ENCODE data around the gene HRH4.

The HRH4 gene

DNA sequence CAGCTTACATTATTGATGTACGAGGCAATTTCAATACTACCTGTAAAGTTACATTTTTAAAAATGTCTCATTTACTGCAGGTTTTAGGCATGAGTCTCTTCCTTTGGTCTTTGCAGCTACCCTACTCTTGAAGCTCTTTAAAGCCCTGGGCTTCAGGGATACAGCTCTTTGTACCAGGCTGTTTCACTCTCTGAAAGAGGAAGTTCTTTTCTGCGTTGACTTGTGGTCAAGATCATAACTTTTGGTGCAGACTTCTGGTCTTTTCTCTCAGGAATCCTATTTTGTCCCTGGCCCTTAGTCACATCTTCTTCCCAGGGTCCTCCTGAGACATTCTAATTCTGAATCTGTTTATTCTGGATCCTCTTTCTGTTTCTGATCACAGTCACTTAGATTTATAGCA is 16.6 kb upstream of the HRH4 start:
- Mint-ChIP-seq H3K27me3 (no peaks in the 10 kb centered on the region), H3K27ac (no peak overlapping the region), H3K4me3 (no peak overlapping the region), H3K4me1 (ENCODE audit: low read depth in 2 of 2) (no peaks in the 10 kb centered on the region), H3K36me3 (ENCODE audit: insufficient read depth) (peaks cover 48% of the 10 kb centered on the region), H3K9me3 (no peaks in the 10 kb centered on the region)
- DNase-seq (no peak), ATAC-seq (replicated peaks) (no peak)

DNA sequence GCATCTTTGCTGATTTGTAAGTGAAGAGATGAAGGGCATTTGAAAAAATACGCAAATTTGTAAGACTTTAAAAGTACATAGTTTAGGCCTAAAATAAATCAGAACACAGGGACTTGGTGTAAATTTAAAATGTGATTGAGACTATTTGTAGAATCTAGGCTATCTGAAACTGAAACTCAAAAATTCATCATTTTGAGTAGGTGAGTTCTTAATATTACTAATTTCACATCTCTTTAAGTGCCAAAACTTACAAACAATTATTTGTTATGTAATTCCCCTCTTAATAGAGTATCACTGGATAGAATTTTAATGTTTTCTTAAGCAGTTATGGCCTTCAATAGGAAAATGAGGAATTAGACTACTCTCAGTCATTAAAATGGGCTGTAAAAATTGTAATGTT is 14.0 kb upstream of the HRH4 start:
- Mint-ChIP-seq H3K9me3 (no peaks in the 10 kb centered on the region), H3K27ac (peak overlapping the region in 1 of 2 donors; percentile 64), H3K36me3 (ENCODE audit: insufficient read depth) (peaks cover 53% of the 10 kb centered on the region), H3K4me1 (ENCODE audit: low read depth in 2 of 2) (no peaks in the 10 kb centered on the region), H3K27me3 (no peaks in the 10 kb centered on the region), H3K4me3 (no peak overlapping the region)
- DNase-seq (no peak), ATAC-seq (replicated peaks) (no peak)

DNA sequence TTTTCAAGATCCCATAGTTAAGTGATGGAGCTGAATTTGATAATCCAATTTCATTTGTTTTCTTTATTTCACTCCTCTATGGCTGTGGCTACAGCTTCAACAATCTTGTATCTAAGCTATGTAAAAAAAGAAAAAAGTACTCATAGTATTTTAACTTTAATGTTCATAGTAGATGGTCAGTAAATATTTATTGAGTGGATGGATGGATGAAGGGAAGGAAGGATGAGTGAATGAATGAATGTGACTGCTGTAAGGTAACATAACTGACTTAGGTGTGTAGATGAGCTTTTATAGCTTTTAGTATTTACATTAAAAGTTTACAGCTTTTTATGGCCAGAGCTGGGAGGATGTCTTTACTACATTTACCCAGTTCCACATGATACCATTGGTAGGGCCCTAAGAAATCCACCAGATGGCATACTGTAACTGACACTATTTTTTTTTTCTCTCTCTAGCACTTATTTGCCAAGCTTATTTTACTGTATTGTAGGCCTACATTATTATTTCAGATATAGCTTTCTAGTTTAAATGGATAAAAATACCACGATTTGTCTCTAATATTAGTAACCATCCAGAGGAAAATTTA is 13.4 kb upstream of the HRH4 start:
- H3K9me3 Mint-ChIP-seq: no peaks in the 10 kb centered on the region
- H3K36me3 Mint-ChIP-seq (ENCODE audit: insufficient read depth): peaks cover 49% of the 10 kb centered on the region
- H3K27me3 Mint-ChIP-seq: no peaks in the 10 kb centered on the region
- no peak for ATAC-seq (replicated peaks)
- DNase-seq: no peak
- H3K4me3 Mint-ChIP-seq: no peak overlapping the region
- H3K27ac Mint-ChIP-seq: peak overlapping the region in 1 of 2 donors; percentile 64
- no peaks in the 10 kb centered on the region for H3K4me1 Mint-ChIP-seq (ENCODE audit: low read depth in 2 of 2)

- Mint-ChIP-seq H3K4me3 (no peak overlapping the region), H3K4me1 (ENCODE audit: low read depth in 2 of 2) (no peaks in the 10 kb centered on the region), H3K27me3 (no peaks in the 10 kb centered on the region), H3K36me3 (ENCODE audit: insufficient read depth) (peaks cover 42% of the 10 kb centered on the region), H3K27ac (no peak overlapping the region), H3K9me3 (no peaks in the 10 kb centered on the region)
- DNase-seq (no peak), ATAC-seq (replicated peaks) (no peak)
Measured at GRCh38 chr18:24447961-24448360, 12.5 kb upstream of the HRH4 start.

DNA sequence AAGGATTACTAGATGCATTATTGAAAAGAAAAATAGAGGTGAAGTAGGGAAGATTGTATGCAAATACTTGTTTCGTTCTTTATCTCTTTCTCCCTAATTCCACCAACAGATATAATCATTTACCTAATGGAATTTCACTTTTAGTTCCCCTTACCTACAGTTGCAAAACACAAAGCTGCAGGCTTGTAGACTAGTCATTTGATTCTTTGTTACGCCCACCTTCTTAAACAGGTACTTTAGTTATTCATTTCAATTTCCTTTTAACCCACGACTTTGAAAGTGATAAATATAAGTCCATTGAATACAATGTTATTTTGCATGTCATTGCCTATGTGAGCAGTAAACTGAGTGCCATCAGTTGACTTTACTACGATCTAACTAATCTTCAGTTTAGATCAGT is 3.9 kb upstream of the HRH4 start:
- H3K9me3 Mint-ChIP-seq: no peaks in the 10 kb centered on the region
- no peaks in the 10 kb centered on the region for H3K4me1 Mint-ChIP-seq (ENCODE audit: low read depth in 2 of 2)
- no peaks in the 10 kb centered on the region for H3K36me3 Mint-ChIP-seq (ENCODE audit: insufficient read depth)
- no peaks in the 10 kb centered on the region for H3K27me3 Mint-ChIP-seq
- ATAC-seq (replicated peaks) (no peak), DNase-seq (no peak)
- no peak overlapping the region for H3K27ac Mint-ChIP-seq
- no peak overlapping the region for H3K4me3 Mint-ChIP-seq

GRCh38 chr18:24459772-24460171 is 665 bp upstream of the HRH4 start:
- DNase-seq (no peak), ATAC-seq (replicated peaks) (no peak)
- Mint-ChIP-seq H3K4me3 (no peak overlapping the region), H3K36me3 (ENCODE audit: insufficient read depth) (no peaks in the 10 kb centered on the region), H3K27ac (no peak overlapping the region), H3K27me3 (peaks cover 5 to 10% of the 10 kb centered on the region in 2 donors), H3K4me1 (ENCODE audit: low read depth in 2 of 2) (peaks cover 0 to 5% of the 10 kb centered on the region in 2 donors), H3K9me3 (no peaks in the 10 kb centered on the region)

GRCh38 chr18:24461996-24462395 is 1.6 kb downstream of the HRH4 start:
- no peaks in the 10 kb centered on the region for H3K36me3 Mint-ChIP-seq (ENCODE audit: insufficient read depth)
- H3K27me3 Mint-ChIP-seq: peaks cover 6 to 22% of the 10 kb centered on the region in 2 donors
- no peak overlapping the region for H3K27ac Mint-ChIP-seq
- no peak for ATAC-seq (replicated peaks)
- peak overlapping the region in 1 of 2 donors; percentile 4 for H3K4me3 Mint-ChIP-seq
- DNase-seq: no peak
- peaks cover 0 to 5% of the 10 kb centered on the region in 2 donors for H3K4me1 Mint-ChIP-seq (ENCODE audit: low read depth in 2 of 2)
- no peaks in the 10 kb centered on the region for H3K9me3 Mint-ChIP-seq

- Mint-ChIP-seq H3K27me3 (peaks cover 11 to 29% of the 10 kb centered on the region in 2 donors), H3K9me3 (no peaks in the 10 kb centered on the region), H3K36me3 (ENCODE audit: insufficient read depth) (no peaks in the 10 kb centered on the region), H3K4me1 (ENCODE audit: low read depth in 2 of 2) (peaks cover 0 to 5% of the 10 kb centered on the region in 2 donors), H3K27ac (no peak overlapping the region), H3K4me3 (no peak overlapping the region)
- DNase-seq (no peak), ATAC-seq (replicated peaks) (no peak)
Measured at GRCh38 chr18:24462838-24463775, 2.7 kb downstream of the HRH4 start.

DNA sequence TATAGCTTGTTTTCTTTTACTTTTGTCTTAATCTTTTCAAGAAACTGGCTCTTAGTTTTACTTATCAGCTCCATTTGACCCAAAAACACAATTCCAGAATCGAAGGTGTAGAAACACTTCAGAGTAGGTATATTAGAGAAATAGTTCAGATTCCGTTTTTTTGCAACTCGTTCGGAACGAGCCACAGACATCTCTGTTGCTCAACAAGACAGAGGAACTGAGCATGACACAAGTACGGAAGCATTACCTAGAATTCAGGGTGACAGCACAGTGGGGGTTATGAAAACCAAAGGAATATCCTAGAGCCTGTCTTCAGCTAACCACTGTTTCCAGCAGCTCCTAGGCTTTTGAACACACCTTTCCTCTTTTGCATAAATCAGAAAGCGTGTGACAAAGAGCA is 5.0 kb downstream of the HRH4 start:
- no peak for ATAC-seq (replicated peaks)
- H3K27ac Mint-ChIP-seq: no peak overlapping the region
- peaks cover 0 to 5% of the 10 kb centered on the region in 2 donors for H3K4me1 Mint-ChIP-seq (ENCODE audit: low read depth in 2 of 2)
- H3K27me3 Mint-ChIP-seq: peaks cover 11 to 29% of the 10 kb centered on the region in 2 donors
- H3K4me3 Mint-ChIP-seq: no peak overlapping the region
- H3K9me3 Mint-ChIP-seq: no peaks in the 10 kb centered on the region
- no peak for DNase-seq
- no peaks in the 10 kb centered on the region for H3K36me3 Mint-ChIP-seq (ENCODE audit: insufficient read depth)

GRCh38 chr18:24466771-24467170 is 6.3 kb downstream of the HRH4 start:
- no peaks in the 10 kb centered on the region for H3K9me3 Mint-ChIP-seq
- DNase-seq (no peak), ATAC-seq (replicated peaks) (no peak)
- no peak overlapping the region for H3K4me3 Mint-ChIP-seq
- H3K36me3 Mint-ChIP-seq (ENCODE audit: insufficient read depth): no peaks in the 10 kb centered on the region
- H3K27ac Mint-ChIP-seq: no peak overlapping the region
- H3K27me3 Mint-ChIP-seq: peaks cover 10 to 27% of the 10 kb centered on the region in 2 donors
- H3K4me1 Mint-ChIP-seq (ENCODE audit: low read depth in 2 of 2): peaks cover 0 to 4% of the 10 kb centered on the region in 2 donors

DNA sequence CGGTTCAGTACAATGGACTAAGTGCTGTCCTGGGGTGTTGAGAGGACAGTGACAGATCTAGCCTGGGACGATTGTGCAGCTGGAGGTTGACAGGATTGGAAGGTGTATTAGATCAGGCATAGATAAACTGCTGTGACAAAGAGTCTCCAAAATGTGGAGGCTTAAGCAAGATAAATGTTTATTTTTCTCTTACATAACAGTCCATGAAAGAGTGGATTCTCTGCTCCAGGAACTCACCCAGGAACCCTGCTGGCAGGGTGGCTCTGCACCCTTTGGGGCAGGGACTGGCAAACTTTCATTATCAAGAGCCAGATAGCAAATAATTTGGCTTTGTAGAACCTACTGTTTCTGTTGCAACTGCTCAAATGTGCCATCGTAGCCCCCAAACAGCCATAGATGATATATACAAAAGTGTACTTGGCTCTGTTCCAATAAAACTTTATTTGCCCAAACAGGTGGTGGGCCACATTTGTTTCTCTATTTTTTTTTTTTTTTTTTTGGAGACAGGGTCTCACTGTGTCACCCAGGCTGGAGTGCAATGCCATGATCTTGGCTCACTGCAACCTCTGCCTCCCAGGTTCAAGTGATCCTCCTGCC is 9.7 kb downstream of the HRH4 start:
- Mint-ChIP-seq H3K9me3 (no peaks in the 10 kb centered on the region), H3K36me3 (ENCODE audit: insufficient read depth) (no peaks in the 10 kb centered on the region), H3K4me1 (ENCODE audit: low read depth in 2 of 2) (no peaks in the 10 kb centered on the region), H3K27ac (no peak overlapping the region), H3K4me3 (no peak overlapping the region), H3K27me3 (peaks cover 6 to 25% of the 10 kb centered on the region in 2 donors)
- no peak for DNase-seq
- no peak for ATAC-seq (replicated peaks)

- Mint-ChIP-seq H3K27ac (no peak overlapping the region), H3K4me1 (ENCODE audit: low read depth in 2 of 2) (no peaks in the 10 kb centered on the region), H3K36me3 (ENCODE audit: insufficient read depth) (no peaks in the 10 kb centered on the region), H3K27me3 (peaks cover 6 to 20% of the 10 kb centered on the region in 2 donors), H3K9me3 (no peaks in the 10 kb centered on the region), H3K4me3 (no peak overlapping the region)
- no peak for DNase-seq
- no peak for ATAC-seq (replicated peaks)
Measured at GRCh38 chr18:24470805-24471204, 10.4 kb downstream of the HRH4 start.

- Mint-ChIP-seq H3K4me1 (ENCODE audit: low read depth in 2 of 2) (no peaks in the 10 kb centered on the region), H3K4me3 (no peak overlapping the region), H3K36me3 (ENCODE audit: insufficient read depth) (no peaks in the 10 kb centered on the region), H3K27me3 (peaks cover 0 to 10% of the 10 kb centered on the region in 2 donors), H3K9me3 (no peaks in the 10 kb centered on the region), H3K27ac (no peak overlapping the region)
- no peak for ATAC-seq (replicated peaks)
- DNase-seq: no peak
Measured at GRCh38 chr18:24472591-24472990, 12.2 kb downstream of the HRH4 start.

DNA sequence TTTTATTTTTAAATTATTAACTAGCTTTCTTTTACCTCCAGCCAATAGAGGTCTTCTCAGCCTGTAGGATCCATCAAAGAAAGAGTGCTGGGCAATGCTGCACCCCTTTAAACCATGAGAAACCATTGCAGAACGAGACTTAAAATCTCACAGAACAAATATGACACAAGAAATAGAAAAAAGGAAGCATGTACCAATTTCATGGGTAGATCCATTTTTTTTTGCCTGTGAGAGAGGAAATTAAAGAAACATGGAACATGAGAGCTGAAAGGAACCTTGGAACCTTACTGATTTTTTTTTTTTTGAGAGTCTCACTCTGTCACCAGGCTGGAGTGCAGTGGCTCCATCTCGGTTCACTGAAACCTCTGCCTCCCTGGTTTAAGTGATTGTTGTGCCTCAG is 14.0 kb downstream of the HRH4 start:
- no peaks in the 10 kb centered on the region for H3K36me3 Mint-ChIP-seq (ENCODE audit: insufficient read depth)
- H3K9me3 Mint-ChIP-seq: no peaks in the 10 kb centered on the region
- no peaks in the 10 kb centered on the region for H3K4me1 Mint-ChIP-seq (ENCODE audit: low read depth in 2 of 2)
- no peak for DNase-seq
- no peak for ATAC-seq (replicated peaks)
- no peak overlapping the region for H3K4me3 Mint-ChIP-seq
- H3K27me3 Mint-ChIP-seq: peaks cover 0 to 9% of the 10 kb centered on the region in 2 donors
- H3K27ac Mint-ChIP-seq: no peak overlapping the region

Data from effector memory CD8-positive, alpha-beta T cell (primary cell).